MM.1S (cell line): ENCODE data around the gene TCF7L2.

Experiments
- DNase-seq: peaks from one replicate; pipeline ENCODE4 v3.0.0-alpha.2; 2015
- H2AFZ ChIP-seq: fragments of 300-600 bp; sonication (generic); 2 replicates; pipeline ENCODE4 v1.6.0; 2016; ENCODE audit warnings: antibody characterized with exemption, low read length
- H3F3A ChIP-seq: fragments of 300-600 bp; sonication (generic); 2 replicates; pipeline ENCODE4 v1.6.1; 2016; ENCODE audit warnings: mild to moderate bottlenecking, antibody characterized with exemption, low read length, moderate library complexity, mixed read lengths; ENCODE audit not compliant: insufficient read depth
- H3K27ac ChIP-seq: fragments of 300-600 bp; sonication (generic); 2 replicates; pipeline ENCODE4 v1.5.1; 2016; ENCODE audit warnings: mild to moderate bottlenecking, low read length
- H3K27me3 ChIP-seq: fragments of 300-600 bp; sonication (generic); replicated peaks from 2 replicates; pipeline ENCODE4 v1.6.0; 2016; ENCODE audit warnings: low read length; ENCODE audit not compliant: insufficient read depth
- H3K36me3 ChIP-seq: fragments of 300-600 bp; sonication (generic); replicated peaks from 2 replicates; pipeline ENCODE4 v1.6.1; 2016; ENCODE audit warnings: mild to moderate bottlenecking, low read length, mixed read lengths; ENCODE audit not compliant: insufficient read depth
- H3K4me1 ChIP-seq: fragments of 300-600 bp; sonication (generic); 2 replicates; pipeline ENCODE4 v1.6.1; 2016; ENCODE audit warnings: low read length, mixed read lengths
- H3K4me2 ChIP-seq: fragments of 300-600 bp; sonication (generic); 2 replicates; pipeline ENCODE4 v1.6.0; 2016; ENCODE audit warnings: low read depth, low read length
- H3K4me3 ChIP-seq: fragments of 300-600 bp; sonication (generic); 2 replicates; pipeline ENCODE4 v1.5.1; 2016; ENCODE audit warnings: low read length, mixed read lengths
- H3K79me2 ChIP-seq: fragments of 300-600 bp; sonication (generic); 2 replicates; pipeline ENCODE4 v1.6.1; 2016; ENCODE audit warnings: mixed run types, low read length, mixed read lengths
- H3K9ac ChIP-seq: fragments of 300-600 bp; sonication (generic); 2 replicates; pipeline ENCODE4 v1.6.1; 2016; ENCODE audit warnings: low read length, mixed read lengths
- H3K9me2 ChIP-seq: fragments of 300-600 bp; sonication (generic); replicated peaks from 2 replicates; pipeline ENCODE4 v1.6.1; 2016; ENCODE audit warnings: mild to moderate bottlenecking, low read length, mixed read lengths; ENCODE audit not compliant: insufficient read depth
- H3K9me3 ChIP-seq: fragments of 300-600 bp; sonication (generic); replicated peaks from 2 replicates; pipeline ENCODE4 v1.6.1; 2016; ENCODE audit warnings: mild to moderate bottlenecking, low read length, mixed read lengths; ENCODE audit not compliant: insufficient read depth
- H4K20me1 ChIP-seq: fragments of 300-600 bp; sonication (generic); 2 replicates; pipeline ENCODE4 v1.6.1; 2016; ENCODE audit warnings: mild to moderate bottlenecking, low read length, moderate library complexity, mixed read lengths; ENCODE audit not compliant: insufficient read depth
- CTCF ChIP-seq: fragments of 300-600 bp; sonication (generic); IDR thresholded peaks from 2 replicates; pipeline ENCODE4 v1.5.1; 2016; ENCODE audit warnings: antibody characterized with exemption, low read length, mixed read lengths
- EZH2 ChIP-seq: fragments of 300-600 bp; sonication (generic); optimal IDR thresholded peaks from 2 replicates; pipeline ENCODE3; 2017; ENCODE audit warnings: low read depth, mild to moderate bottlenecking, antibody characterized with exemption, low read length, mixed read lengths
- EZH2phosphoT487 ChIP-seq: fragments of 300-600 bp; sonication (generic); IDR thresholded peaks from 2 replicates; pipeline ENCODE4 v1.6.1; 2018; ENCODE audit warnings: antibody characterized with exemption, low read length

TCF7L2 gene

GRCh38 chr10:113047963-113048781 is 98.1 kb downstream of the TCF7L2 start:
- Histone ChIP-seq H3K27me3 (no peaks in the 10 kb centered on the region), H3K4me3 (no peak overlapping the region), H3K4me2 (no peak overlapping the region), H3K9me3 (no peaks in the 10 kb centered on the region), H3K9ac (no peak overlapping the region), H3K9me2 (no peaks in the 10 kb centered on the region), H4K20me1 (no peaks in the 10 kb centered on the region), H3K27ac (no peak overlapping the region), H3K36me3 (no peaks in the 10 kb centered on the region), H2AFZ (no peak overlapping the region), H3K4me1 (no peaks in the 10 kb centered on the region), H3K79me2 (no peaks in the 10 kb centered on the region), H3F3A (no peaks in the 10 kb centered on the region)
- no peak for DNase-seq
- TF ChIP-seq EZH2phosphoT487 (no peak), CTCF (no peak), EZH2 (no peak)

- no peak overlapping the region for H3K9ac ChIP-seq
- H3K36me3 ChIP-seq, result no peaks in the 10 kb centered on the region
- H4K20me1 ChIP-seq, result no peaks in the 10 kb centered on the region
- no peak overlapping the region for H3K4me3 ChIP-seq
- H3K4me2 ChIP-seq, result no peak overlapping the region
- H3K27ac ChIP-seq, result no peak overlapping the region
- H3K4me1 ChIP-seq, result no peaks in the 10 kb centered on the region
- no peaks in the 10 kb centered on the region for H3K9me2 ChIP-seq
- H3K79me2 ChIP-seq, result no peaks in the 10 kb centered on the region
- H3K27me3 ChIP-seq, result no peaks in the 10 kb centered on the region
- no peaks in the 10 kb centered on the region for H3F3A ChIP-seq
- H2AFZ ChIP-seq, result no peak overlapping the region
- no peak for DNase-seq
- TF ChIP-seq CTCF, result no peak
- TF ChIP-seq EZH2phosphoT487, result no peak
- TF ChIP-seq EZH2, result no peak
- no peaks in the 10 kb centered on the region for H3K9me3 ChIP-seq
Observed at GRCh38 chr10:113049881-113050280, 99.8 kb downstream of the TCF7L2 start.

GRCh38 chr10:113052076-113052830 is 102.2 kb downstream of the TCF7L2 start:
- H3K36me3 ChIP-seq, result no peaks in the 10 kb centered on the region
- no peaks in the 10 kb centered on the region for H3K79me2 ChIP-seq
- no peaks in the 10 kb centered on the region for H3K27me3 ChIP-seq
- no peak for DNase-seq
- H3K4me3 ChIP-seq, result no peak overlapping the region
- no peaks in the 10 kb centered on the region for H3K9me2 ChIP-seq
- H3K4me2 ChIP-seq, result no peak overlapping the region
- no peaks in the 10 kb centered on the region for H3F3A ChIP-seq
- no peak for TF ChIP-seq EZH2
- TF ChIP-seq EZH2phosphoT487, result no peak
- no peak for TF ChIP-seq CTCF
- no peak overlapping the region for H2AFZ ChIP-seq
- H3K27ac ChIP-seq, result no peak overlapping the region
- H3K4me1 ChIP-seq, result no peaks in the 10 kb centered on the region
- H4K20me1 ChIP-seq, result no peaks in the 10 kb centered on the region
- no peaks in the 10 kb centered on the region for H3K9me3 ChIP-seq
- H3K9ac ChIP-seq, result no peak overlapping the region
